Activated CD4-positive, alpha-beta T cell treated with anti-CD3 and anti-CD28 coated beads for 1 hour (primary cell): ENCODE data around the gene TRRAP.

ENCODE experiments used
- DNase-seq: peaks from one replicate; pipeline ENCODE4 v3.0.0-alpha.2; 2020

The TRRAP gene

GRCh38 chr7:98956937-98957336 is 78.6 kb downstream of the TRRAP start:
- DNase-seq = no peak

GRCh38 chr7:98957766-98958165 is 79.4 kb downstream of the TRRAP start:
- DNase-seq = no peak

- DNase-seq = no peak
Measured at GRCh38 chr7:98958968-98959367, 80.6 kb downstream of the TRRAP start.

- no peak for DNase-seq
Measured at GRCh38 chr7:98963305-98963704, 85.0 kb downstream of the TRRAP start.

- DNase-seq = no peak
Measured at GRCh38 chr7:98964596-98964995, 86.3 kb downstream of the TRRAP start.

- DNase-seq = no peak
Measured at GRCh38 chr7:98968621-98969020, 90.3 kb downstream of the TRRAP start.

GRCh38 chr7:98969386-98969785 is 91.1 kb downstream of the TRRAP start:
- DNase-seq = no peak

GRCh38 chr7:98970016-98970615 is 91.8 kb downstream of the TRRAP start:
- DNase-seq = no peak

- no peak for DNase-seq
Measured at GRCh38 chr7:98970805-98971204, 92.5 kb downstream of the TRRAP start.

GRCh38 chr7:98974205-98974604 is 95.9 kb downstream of the TRRAP start:
- DNase-seq = no peak

- no peak for DNase-seq
Measured at GRCh38 chr7:98974906-98975816, 96.8 kb downstream of the TRRAP start.

GRCh38 chr7:98976396-98977185 is 98.3 kb downstream of the TRRAP start:
- no peak for DNase-seq

GRCh38 chr7:98978672-98979071 is 100.3 kb downstream of the TRRAP start:
- DNase-seq = no peak

GRCh38 chr7:98981701-98982100 is 103.4 kb downstream of the TRRAP start:
- DNase-seq = no peak

GRCh38 chr7:98982686-98983085 is 104.4 kb downstream of the TRRAP start:
- no peak for DNase-seq

- no peak for DNase-seq
Measured at GRCh38 chr7:98984126-98984525, 105.8 kb downstream of the TRRAP start.

- no peak for DNase-seq
Measured at GRCh38 chr7:98985406-98985805, 107.1 kb downstream of the TRRAP start.

- no peak for DNase-seq
Measured at GRCh38 chr7:98985945-98986344, 107.6 kb downstream of the TRRAP start.

- no peak for DNase-seq
Measured at GRCh38 chr7:98988641-98989040, 110.3 kb downstream of the TRRAP start.

- no peak for DNase-seq
Measured at GRCh38 chr7:98990356-98990755, 112.0 kb downstream of the TRRAP start.

- no peak for DNase-seq
Measured at GRCh38 chr7:98991141-98991540, 112.8 kb downstream of the TRRAP start.

- no peak for DNase-seq
Measured at GRCh38 chr7:98992076-98992475, 113.7 kb downstream of the TRRAP start.

- DNase-seq = no peak
Measured at GRCh38 chr7:98993024-98993897, 114.9 kb downstream of the TRRAP start.
